Stomach (tissue), 4 donors: Measurements from ENCODE around the gene GIMD1.

Source experiments
- EP300 ChIP-seq: sonication (generic); formaldehyde crosslinking; IDR thresholded peaks from one replicate; pipeline ENCODE4 v1.6.1; 2017; ENCODE audit warnings: antibody characterized with exemption
- POLR2A ChIP-seq, 4 donors: fragments of 450-650 bp; IDR thresholded peaks; one replicate each; pipeline ENCODE4 v1.6.1; 2016; ENCODE audit warnings: antibody characterized with exemption in 4 of 4, control low read depth in 2 of 4, mild to moderate bottlenecking in 1 of 4, moderate library complexity in 1 of 4
- POLR2AphosphoS5 ChIP-seq, 3 donors: sonication (generic); formaldehyde crosslinking; IDR thresholded peaks; one replicate each; pipeline ENCODE4 v1.6.1; 2016; ENCODE audit warnings: antibody characterized with exemption in 3 of 3
- TF ChIP-seq, protein P1 (sequence below), 7 experiments: fragments of 450-650 bp in 4 of 7; fragments of 200-600 bp in 3 of 7; sonication (generic) in 3 of 7; IDR thresholded peaks; one replicate each; pipeline ENCODE4 v1.5.1; 2016 to 2019; ENCODE audit warnings: antibody characterized with exemption in 7 of 7, control low read depth in 2 of 7, mild to moderate bottlenecking in 1 of 7

DNA sequence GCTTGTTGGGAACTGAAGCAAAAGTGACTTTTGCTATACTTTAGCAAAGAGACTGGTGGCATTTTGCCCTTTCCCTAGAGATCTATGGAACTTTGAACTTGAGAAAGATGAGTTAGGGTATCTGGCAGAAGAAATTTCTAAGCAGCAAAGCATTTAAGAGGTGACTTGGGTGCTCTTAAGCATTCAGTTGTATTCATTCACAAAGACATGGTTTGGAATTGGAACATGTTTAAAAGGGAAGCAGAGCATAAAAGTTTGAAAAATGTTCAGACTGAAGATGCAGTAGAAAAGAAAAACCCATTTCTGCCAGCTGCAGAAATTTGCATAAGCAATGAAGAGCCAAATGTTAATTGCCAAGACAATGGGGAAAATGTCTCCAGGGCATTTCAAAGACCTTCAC lies 30.7 kb downstream of the GIMD1 start:
- TF ChIP-seq, protein P1, sequence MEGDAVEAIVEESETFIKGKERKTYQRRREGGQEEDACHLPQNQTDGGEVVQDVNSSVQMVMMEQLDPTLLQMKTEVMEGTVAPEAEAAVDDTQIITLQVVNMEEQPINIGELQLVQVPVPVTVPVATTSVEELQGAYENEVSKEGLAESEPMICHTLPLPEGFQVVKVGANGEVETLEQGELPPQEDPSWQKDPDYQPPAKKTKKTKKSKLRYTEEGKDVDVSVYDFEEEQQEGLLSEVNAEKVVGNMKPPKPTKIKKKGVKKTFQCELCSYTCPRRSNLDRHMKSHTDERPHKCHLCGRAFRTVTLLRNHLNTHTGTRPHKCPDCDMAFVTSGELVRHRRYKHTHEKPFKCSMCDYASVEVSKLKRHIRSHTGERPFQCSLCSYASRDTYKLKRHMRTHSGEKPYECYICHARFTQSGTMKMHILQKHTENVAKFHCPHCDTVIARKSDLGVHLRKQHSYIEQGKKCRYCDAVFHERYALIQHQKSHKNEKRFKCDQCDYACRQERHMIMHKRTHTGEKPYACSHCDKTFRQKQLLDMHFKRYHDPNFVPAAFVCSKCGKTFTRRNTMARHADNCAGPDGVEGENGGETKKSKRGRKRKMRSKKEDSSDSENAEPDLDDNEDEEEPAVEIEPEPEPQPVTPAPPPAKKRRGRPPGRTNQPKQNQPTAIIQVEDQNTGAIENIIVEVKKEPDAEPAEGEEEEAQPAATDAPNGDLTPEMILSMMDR (IDR thresholded peaks at IDR 0.05), result no peak
- TF ChIP-seq POLR2A (IDR thresholded peaks at IDR 0.05) (no peak), EP300 (no peak), POLR2AphosphoS5 (IDR thresholded peaks at IDR 0.05) (no peak)
